GM19324 (cell line): ENCODE results near the gene TCFL5.

Source experiments
- ATAC-seq: cut with Tn5 transposase; IDR thresholded peaks from one replicate; pipeline ENCODE4 v1.9.1; 2021; ENCODE audit warnings: mild to moderate bottlenecking, moderate library complexity; ENCODE audit not compliant: unreplicated experiment, low FRiP score

The TCFL5 gene

DNA sequence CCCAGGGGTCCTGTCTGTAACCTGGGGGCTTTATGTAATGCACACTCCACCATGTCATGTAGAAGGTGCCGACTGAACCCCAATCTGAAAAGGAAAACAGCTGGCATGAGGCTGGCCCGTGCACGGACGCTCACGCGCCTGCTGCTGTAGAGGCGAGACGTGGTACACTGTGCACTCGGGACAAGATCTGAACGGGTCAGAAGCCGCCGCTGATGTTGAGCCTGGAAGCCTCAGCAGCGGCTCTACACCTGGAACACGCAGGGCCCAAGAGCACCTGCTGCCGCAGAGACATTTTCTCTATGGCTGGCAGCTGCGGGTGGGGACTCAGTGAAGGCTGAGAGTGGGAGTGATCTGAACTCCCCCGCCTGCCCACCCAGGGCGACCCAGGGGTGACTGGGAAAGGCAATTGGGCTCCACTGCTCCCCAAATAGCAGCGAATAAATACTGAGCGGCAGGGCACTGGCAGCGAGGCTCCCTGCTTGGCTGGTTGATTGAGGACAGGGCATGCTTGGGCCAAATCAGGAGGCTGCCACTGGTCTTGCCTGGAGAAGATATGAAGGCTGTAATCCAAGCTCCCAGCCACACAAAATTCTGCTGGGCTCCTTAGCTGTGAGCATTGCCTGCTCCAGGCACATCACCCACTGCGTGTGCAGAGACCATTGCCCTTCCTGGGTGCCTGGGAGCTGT lies 59.5 kb downstream of the TCFL5 start:
- ATAC-seq: no peak

DNA sequence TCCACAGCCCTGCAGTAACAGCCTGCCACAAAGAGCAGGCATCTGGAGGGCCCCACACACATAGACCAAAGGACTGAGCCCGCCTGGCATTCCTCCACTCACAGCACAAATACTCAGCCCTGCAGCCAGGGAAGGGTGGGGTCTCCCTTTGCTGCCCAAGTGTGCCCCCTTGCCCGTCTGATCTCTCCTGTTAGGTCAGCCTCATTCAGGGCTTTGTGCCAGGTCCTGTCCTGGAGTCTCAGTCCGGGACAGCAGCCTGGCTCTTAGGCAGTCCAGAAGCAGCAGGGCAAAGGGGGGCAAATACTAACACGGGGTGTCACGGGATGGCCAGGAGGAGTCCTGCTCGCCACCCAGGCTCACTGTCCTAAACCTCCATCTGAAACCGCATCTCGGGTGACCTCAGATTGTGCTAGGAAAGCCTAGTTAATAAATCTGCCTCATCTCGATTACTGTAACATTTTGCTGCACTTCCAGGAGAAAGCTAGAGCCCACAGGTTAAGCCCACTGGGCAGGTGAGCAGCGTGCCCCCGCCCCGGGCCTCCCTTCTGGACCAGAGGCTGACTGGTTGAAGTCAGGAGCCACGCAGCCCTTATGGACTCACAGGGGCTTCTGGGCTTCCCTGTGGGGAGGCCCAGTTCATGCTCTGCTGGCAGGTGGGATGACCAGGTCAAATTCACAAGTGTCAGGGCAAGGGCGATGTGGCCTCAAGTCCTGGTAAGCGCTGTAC lies 60.2 kb downstream of the TCFL5 start:
- no peak for ATAC-seq

DNA sequence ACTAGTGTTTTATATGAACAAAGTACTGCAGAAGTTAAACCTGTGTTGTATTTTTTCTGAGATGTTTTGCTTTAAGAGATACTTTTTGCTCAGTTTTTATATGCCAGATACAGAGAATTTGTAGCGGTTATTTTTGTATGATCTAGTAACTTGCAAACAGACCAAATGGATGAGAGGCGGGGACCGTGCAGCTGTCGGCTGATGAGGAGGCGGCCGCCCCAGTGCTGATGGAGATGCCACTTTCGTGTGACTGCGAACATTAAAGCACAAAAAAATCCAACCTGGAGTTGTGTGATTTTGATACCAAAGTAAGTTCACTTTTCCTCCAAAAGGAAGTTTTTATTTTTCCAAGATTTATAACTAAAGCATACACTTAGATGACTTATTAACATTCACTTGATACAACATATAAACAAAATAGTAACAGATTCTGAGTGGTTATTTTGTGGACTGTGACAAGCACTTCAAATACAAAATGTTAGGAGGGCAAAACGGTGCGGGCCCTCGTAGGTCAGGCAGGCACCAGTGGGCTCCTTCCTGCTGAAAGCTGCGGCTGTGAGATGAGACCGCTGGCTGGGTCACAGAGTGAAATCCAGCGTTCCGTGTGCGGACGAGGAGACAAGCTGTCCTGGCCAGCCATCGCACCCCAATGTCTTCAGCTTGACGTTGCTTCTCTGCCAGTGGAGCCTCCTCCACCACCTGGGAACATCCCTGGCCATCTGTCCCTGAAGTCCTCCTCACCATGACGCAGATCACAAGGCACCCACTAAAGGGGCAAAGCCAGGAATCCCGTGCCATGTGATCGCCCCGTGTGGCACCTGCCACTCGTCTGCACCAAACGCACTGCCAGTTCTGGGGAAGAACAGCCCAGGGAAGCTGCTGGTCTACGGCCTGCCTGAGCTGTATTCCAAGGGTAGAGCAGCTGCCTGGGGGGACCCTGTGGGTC lies 61.0 kb downstream of the TCFL5 start:
- no peak for ATAC-seq

DNA sequence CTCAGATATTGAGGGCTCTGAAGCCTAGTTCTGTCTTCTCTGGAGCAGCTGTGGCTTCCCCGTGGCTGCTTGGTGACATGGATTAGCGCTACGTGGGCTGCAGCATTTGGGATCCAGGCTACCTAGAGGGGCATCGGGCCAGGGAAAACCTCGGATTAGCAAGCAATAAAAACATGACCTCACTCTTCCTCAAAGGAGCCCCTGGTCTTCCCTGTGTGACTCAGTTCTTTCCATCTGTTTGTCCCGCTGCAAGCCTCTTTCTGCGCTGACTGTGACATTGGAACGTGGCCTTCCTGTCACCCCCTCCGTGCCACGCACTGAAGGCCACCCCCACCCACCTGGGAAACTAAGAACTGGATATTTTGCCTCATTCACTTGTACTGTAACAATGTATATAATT lies 61.7 kb downstream of the TCFL5 start:
- ATAC-seq: no peak

DNA sequence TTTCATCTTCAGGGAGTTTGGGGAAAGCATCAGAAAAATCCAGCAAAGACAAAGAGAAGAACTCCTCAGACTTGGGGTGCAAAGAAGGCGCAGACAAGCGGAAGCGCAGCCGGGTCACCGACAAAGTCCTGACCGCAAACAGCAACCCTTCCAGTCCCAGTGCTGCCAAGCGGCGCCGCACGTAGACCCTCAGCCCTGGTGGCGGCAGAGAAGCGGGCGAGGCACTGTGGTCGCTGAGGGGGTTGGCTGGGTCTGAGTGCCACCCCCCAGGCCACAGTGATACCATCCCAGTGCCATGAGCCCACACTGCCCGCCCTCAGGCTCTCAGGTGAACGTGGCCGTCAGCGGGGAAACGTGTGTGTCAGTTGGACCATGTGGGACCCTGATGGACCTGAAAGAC lies 62.2 kb downstream of the TCFL5 start:
- ATAC-seq: no peak

DNA sequence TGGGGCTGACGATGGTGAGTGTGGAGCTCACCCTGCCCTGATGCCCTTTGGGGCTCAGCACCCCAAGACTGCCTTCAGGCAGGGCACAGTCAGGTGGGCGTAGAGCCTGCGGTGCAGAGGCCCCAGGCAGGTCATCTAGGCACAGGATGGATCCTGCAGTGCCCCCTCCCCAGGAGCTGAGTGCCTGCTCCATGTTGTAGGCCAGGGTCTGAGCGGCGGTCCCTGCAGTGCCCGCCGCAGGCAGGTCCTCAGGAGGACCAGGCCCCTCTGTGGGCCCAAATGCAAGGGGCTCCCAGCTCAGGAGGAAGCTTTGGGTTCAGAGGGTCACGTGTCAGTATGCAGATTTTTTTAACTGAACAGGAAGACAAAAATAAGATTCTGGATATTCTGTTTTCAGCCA lies 62.6 kb downstream of the TCFL5 start:
- ATAC-seq: no peak

DNA sequence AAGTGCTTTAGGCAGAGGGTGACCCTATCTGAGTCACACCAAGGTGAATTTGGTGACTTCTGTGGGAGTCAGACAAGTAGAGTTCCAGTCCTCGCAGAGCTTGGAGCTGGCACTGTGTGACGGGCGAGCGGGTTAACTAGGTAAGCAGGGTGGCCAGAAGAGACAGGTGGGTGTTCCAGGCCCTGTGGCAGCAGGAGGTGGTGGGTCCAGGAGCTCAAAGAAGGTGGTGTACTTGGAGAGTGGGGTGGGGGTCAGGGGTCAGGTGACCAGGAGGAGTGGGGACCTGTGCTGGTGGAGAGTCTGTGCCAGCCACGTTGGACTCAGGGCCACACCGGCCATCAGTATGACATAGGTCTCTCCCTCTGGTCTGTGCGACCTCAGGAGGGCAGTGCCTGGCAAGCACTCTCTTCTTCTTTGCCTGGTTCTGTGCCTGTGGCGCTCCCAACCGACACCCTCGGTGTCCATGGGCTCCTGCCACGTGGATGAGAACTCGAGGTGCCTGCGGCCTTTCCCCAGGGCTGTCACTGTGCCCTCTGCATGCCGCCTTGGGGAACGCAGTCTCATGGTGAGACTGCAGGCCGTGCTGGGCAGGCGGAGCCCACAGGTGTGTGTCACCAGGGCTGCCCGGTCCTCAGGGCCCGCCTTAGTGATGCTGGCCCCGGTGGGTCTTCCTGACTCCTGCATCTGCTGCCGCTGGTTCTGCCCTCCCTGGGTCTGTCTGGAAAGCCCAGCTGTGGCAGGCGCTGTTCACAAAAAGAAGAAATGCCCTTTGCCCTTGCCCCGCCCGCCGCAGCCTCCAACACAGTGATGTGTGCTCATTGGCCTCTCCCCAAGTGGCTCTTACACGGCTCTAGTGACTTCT lies 63.7 kb downstream of the TCFL5 start:
- no peak for ATAC-seq

DNA sequence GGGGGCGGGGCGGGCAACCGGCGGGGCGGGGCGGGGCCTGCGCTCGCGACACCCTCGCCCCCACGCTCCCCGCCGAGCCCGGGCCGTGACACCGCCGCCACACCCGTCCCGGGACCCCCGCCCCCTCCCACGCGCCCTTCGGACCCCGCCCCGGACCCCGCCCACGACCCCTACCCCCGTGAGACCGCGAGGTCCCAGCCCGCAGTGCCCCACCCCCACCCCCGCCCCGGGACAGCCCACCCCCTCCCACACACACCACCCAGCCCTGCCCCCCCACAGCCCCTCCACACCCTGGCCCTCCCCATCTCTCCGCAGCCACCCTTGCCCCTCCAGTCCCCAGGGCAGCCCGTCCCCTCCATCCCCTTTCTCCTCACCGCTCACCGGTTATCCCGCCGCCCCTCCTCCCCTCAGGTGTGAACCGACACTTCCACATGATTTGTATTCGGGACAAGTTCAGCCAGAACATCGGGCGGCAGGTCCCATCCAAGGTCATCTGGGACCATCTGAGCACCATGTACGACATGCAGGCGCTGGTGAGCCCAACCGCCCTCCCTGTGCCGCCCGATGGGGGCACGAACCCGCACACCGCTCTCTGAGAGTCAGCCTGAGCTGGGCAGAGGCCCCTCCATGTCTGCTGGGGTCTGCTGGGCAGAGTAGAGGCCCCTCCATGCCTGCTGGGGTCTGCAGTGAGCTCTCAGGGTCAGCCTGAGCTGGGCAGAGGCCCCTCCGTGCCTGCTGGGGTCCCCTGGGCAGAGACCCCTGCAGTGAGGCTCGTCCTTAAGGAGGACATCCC lies 64.7 kb downstream of the TCFL5 start:
- ATAC-seq: no peak

DNA sequence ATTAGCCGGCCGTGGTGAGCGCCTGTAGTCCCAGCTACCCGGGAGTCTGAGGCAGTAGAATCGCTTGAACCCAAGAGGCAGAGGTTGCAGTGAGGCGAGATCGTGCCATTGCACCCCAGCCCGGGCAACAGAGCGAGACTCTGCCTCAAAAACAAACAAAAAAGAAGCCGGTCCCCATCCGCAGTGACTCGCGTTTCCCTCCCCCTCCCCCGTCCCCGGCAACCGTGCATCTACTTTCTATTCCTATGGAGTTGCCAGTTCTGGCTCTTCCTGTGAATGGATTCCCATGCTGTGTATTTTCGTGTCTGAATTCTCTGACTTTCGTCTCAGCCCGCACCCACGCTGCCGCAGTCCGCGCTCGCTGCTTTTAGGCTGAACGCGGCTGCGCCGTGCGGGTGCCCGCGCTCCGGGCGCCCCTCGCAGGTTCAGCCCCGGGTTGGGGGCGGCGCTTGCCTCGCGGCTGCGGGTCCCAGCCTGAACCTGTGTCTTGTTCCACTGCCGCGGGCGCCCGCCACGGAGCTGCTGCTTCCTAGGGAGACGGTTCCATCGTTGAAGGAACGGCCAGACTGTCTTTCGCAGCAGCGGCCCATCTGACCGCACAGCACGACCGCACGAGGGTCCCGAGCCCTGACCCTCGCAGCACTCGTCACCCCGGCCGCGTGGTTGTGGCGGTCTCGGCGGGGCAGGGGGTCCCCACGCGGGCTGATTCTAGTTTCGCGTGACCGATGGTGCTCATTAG lies 66.4 kb downstream of the TCFL5 start:
- no peak for ATAC-seq

DNA sequence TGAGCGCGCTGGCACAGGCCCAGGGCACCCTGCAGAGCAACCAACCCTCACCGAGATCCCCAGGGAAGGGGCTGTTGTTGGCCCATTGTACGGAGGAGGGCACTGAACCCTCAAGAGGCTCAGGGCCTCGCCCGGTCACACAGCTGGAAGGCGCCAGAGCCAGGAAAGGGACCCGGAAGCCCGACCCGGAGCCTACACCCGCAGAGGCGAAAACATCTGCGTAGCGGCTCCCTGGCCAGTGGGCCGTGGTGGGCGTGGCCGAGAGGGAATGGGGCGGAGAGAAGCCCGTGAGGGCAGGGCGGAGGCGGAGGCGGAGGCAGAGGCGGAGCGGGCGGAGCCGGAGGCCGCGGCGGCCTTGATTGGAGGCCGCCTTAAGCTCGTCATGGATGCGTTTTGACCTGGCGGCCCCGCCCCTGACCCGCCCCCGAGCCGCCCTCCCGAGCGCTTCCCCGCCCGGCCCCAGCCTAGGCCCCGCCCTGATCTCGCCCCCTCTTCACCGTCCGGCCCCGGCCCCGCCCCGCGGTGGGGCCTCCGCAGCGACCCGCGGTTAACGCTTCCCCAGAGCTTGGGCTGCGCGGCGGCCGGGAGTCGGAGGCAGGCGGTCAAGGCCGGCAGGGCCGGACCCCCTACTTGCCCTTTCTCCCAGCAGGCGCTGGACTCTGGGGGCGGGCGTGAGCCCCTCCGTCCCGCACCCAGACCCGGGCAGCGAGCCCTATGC lies 67.5 kb downstream of the TCFL5 start:
- peak; percentile 73 for ATAC-seq

DNA sequence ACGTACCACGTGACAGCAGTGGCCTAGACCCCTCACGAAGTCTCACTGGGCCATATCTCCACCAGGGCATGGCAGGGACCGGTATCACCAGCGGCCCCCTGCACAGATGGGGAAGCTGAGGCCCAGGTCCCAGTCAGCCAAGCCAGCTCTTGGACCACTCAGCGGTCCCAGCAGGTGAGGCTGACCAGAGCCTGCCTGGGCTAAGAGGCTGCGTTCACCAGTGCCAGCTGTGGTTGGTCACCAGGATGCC lies 67.9 kb downstream of the TCFL5 start:
- no peak for ATAC-seq

DNA sequence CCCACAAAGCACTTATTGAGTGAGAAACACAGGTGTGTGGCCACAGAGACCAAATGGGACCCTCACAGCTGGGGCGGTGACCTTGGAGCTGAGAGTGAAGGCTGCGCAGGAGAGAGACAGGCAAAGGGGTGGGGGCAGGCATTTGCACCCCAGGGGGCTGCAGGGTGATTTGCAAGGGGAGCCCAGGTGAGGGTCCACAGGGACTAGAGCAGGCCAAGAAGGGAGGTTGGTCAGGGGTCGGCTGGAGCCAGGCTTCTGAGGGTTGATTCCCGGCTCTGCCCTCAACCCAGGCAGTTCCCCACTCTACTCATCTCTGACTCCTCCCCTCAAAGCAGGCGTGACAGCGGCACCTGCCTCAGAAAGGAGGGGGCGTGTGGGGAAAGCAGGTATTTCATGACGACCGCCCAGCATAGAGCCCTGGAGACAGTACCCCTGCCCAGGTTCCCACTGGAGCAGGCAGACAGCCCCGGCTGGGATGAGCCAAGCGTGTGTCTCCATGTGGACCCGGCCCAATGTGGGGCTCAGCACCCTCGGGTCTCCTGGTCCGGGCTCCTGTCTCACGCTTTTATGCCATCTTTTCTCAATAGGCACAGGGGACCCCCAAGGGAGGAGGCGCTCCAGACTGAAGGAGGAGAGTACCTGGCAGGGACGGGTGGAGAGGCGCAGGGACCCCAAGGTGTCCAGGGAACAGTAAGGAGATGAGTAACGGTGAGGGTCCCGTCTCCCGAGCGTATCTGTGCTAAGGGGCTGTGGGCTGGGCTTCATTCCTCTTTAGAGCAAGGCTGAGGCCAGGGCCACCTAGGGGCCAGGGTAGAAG lies 68.5 kb downstream of the TCFL5 start:
- ATAC-seq: no peak

DNA sequence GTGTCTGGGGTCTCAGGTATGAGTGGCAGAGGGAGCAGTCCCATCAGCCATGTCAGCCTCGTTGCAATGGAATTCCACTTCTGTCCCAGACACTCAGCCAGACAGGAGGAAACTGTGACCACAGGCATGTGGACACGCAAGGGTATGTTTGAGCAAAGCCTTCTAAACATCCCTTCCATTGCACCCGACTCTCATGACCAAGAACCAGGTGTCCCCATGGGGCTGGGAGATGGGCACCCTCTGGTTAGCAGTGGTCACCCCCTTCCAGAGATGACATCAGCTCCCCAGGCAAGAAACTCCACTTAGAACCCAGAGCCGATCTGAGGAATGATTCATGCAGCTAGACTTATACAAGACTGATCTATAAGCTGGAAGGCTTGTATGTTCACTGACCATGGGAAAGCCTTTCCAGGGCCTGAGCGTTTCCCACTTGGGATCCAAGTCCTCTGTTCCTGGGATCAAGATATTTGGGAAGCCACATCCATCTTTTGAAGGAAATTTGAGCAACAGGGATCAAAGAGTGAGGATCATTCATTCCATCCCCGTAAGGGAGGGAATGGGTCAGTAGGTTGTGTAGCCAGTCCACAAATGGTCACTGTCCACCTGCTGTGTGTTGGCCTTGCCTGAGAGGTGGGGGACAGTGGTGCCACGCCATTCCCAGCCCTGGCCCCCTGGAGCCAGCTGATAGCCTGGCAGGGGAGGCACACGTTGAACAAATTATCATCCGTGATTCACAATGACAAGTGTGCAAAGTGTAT lies 69.3 kb downstream of the TCFL5 start:
- ATAC-seq: no peak

DNA sequence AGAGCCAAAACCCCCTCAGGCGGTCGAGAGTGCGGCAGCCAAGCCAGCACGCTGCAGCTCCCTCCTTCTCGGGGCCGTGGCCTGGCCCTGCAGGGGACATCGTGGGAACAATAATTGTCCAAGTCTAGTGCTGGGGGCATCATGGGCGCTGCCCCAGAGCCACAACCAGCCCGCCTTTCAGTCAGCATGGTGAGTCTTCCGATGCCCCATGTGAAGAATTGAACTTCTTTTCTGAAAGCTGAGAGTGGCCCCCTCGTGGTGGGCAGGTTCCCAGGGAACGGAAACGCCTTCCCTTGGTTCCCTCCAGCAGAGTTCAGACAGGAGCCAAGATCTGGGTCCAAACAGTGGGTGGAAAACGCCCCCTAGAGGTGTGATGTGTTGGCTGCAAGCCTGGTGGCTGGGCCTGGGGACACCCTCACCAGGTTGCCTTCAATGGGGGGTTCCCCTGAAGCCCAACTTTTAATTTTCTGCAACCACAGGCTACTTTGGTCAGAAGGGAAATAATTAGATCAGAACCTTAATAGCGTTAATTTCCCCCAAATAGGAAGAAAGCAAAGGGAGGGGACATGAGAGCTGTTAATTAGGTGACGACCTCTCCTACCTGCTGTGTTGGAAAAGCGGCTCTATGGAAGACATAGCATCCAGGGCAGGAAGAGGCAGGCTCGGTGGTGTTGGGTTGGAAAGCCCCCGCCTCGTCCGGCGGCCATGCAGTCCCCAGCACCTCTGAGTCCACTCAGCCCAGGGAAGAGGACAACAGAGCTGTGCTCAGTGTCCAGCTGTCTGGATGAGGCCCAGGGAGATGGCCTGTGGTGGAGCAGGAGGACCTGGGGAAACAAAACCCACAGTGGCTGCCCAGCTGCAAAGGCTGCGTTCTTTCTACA lies 70.1 kb downstream of the TCFL5 start:
- ATAC-seq: no peak
